H1 (cell line): Measurements from ENCODE around the gene RTKN. TPM values are rescaled to one million over a fixed set of nuclear protein-coding genes. Genes with fewer than 3 reads are reported as not detected.

Experiments
- CTCF ChIA-PET: fragments of 300-600 bp; sonication (Branson Sonifier 250); formaldehyde crosslinking; loops from one replicate; lab custom pipeline; 2021; ENCODE audit not compliant: partially characterized antibody; lab: Charles Lee
- POLR2A ChIA-PET: fragments of 300-600 bp; sonication (Branson Sonifier 250); formaldehyde crosslinking; loops from one replicate; lab custom pipeline; 2021; ENCODE audit warnings: inconsistent platforms; ENCODE audit not compliant: partially characterized antibody; lab: Charles Lee
- DNase-seq, 2 experiments: peaks; one replicate each; pipeline versions ENCODE4 v3.0.0 to v3.0.0-alpha.2; 2010 to 2022; ENCODE audit warnings: low spot score in 2 of 2, low read depth in 1 of 2, mixed read lengths in 1 of 2
- FAIRE-seq: peaks from 2 replicates; lab custom pipeline; 2011; peaks lifted over from hg19 to GRCh38; lab: Jason Lieb, UNC
- H2AFZ ChIP-seq: 2 replicates; pipeline ENCODE4 v1.8.1; 2012; ENCODE audit warnings: low read length, inconsistent platforms
- H2AK5ac ChIP-seq: 2 replicates; pipeline ENCODE4 v1.6.1; 2013; ENCODE audit warnings: low read depth, low read length
- H2BK120ac ChIP-seq: replicated peaks from 2 replicates; pipeline ENCODE3; 2013; ENCODE audit warnings: low read depth, low read length, inconsistent platforms
- H2BK12ac ChIP-seq: 2 replicates; pipeline ENCODE4 v1.6.1; 2013; ENCODE audit warnings: low read depth, low read length
- H2BK15ac ChIP-seq: 2 replicates; pipeline ENCODE4 v1.6.1; 2013; ENCODE audit warnings: low read length
- H2BK20ac ChIP-seq: 2 replicates; pipeline ENCODE4 v1.6.1; 2013; ENCODE audit warnings: low read length
- H2BK5ac ChIP-seq: 2 replicates; pipeline ENCODE4 v1.6.1; 2013; ENCODE audit warnings: low read depth, low read length
- H3K14ac ChIP-seq: 2 replicates; pipeline ENCODE4 v1.6.1; 2013; ENCODE audit warnings: inconsistent platforms; ENCODE audit not compliant: insufficient read length
- H3K18ac ChIP-seq: 2 replicates; pipeline ENCODE4 v1.6.1; 2013; ENCODE audit warnings: low read length; ENCODE audit errors: extremely low read depth
- H3K23ac ChIP-seq: 2 replicates; pipeline ENCODE4 v1.6.1; 2013; ENCODE audit warnings: inconsistent platforms; ENCODE audit not compliant: insufficient read length
- H3K23me2 ChIP-seq: 2 replicates; pipeline ENCODE4 v1.6.1; 2013; ENCODE audit warnings: low read depth, low read length
- H3K27ac ChIP-seq: 2 replicates; pipeline ENCODE4 v1.6.1; 2011; ENCODE audit warnings: low read depth, low read length, inconsistent platforms
- H3K27me3 ChIP-seq, 4 experiments: replicated peaks in 1 of 4; 1 replicate in 1 of 4; 2 replicates in 3 of 4; pipeline versions ENCODE4 v1.6.1 to v1.8.1; 2011 to 2013; ENCODE audit warnings: low read length in 3 of 4, mild to moderate bottlenecking in 3 of 4, inconsistent platforms in 2 of 4, mixed read lengths in 2 of 4, moderate library complexity in 1 of 4; ENCODE audit not compliant: control insufficient read depth in 3 of 4, insufficient read depth in 3 of 4; ENCODE audit errors: extremely low read depth in 1 of 4
- H3K36me3 ChIP-seq, 4 experiments: 2 replicates each; pipeline versions ENCODE4 v1.6.1 to v1.8.1; 2011 to 2013; ENCODE audit warnings: mild to moderate bottlenecking in 4 of 4, low read length in 3 of 4, moderate library complexity in 2 of 4, control low read depth in 1 of 4, inconsistent platforms in 1 of 4; ENCODE audit not compliant: insufficient read depth in 4 of 4, control insufficient read depth in 2 of 4
- H3K4ac ChIP-seq: replicated peaks from 2 replicates; pipeline ENCODE3; 2013; ENCODE audit warnings: low read length, low read depth, mixed read lengths, inconsistent platforms; ENCODE audit not compliant: insufficient read length
- H3K4me1 ChIP-seq, 4 experiments: replicated peaks in 1 of 4; 1 replicate in 1 of 4; 2 replicates in 3 of 4; pipeline versions ENCODE4 v1.6.1 to v1.8.1; 2011 to 2013; ENCODE audit warnings: low read length in 3 of 4, inconsistent platforms in 2 of 4, mixed read lengths in 1 of 4; ENCODE audit not compliant: insufficient read depth in 4 of 4, control insufficient read depth in 3 of 4
- H3K4me2 ChIP-seq, 2 experiments: 2 replicates each; pipeline versions ENCODE4 v1.6.1 to v1.8.1; 2011 to 2013; ENCODE audit warnings: low read depth in 2 of 2, low read length in 2 of 2, control low read depth in 1 of 2, inconsistent platforms in 1 of 2, mild to moderate bottlenecking in 1 of 2; ENCODE audit not compliant: insufficient read depth in 1 of 2
- H3K4me3 ChIP-seq, 4 experiments: fragments of 200-600, 300-600 bp in 1 of 4; sonication (generic), shearing (Covaris generic), sonication (Bioruptor Twin) in 1 of 4; 2 replicates each; pipeline versions ENCODE4 v1.5.1 to v1.8.1; 2011 to 2016; ENCODE audit warnings: low read length in 4 of 4, low read depth in 3 of 4, control low read depth in 2 of 4, inconsistent platforms in 2 of 4, mild to moderate bottlenecking in 2 of 4, mixed read lengths in 1 of 4, moderate library complexity in 1 of 4; ENCODE audit not compliant: insufficient read depth in 2 of 4; ENCODE audit errors: extremely low read depth in 1 of 4
- H3K56ac ChIP-seq: replicated peaks from 2 replicates; pipeline ENCODE3; 2013; ENCODE audit warnings: low read depth, mild to moderate bottlenecking, mixed read lengths, low read length, inconsistent platforms; ENCODE audit not compliant: insufficient read length
- H3K79me1 ChIP-seq: 2 replicates; pipeline ENCODE4 v1.6.1; 2013; ENCODE audit warnings: low read depth, low read length, control low read depth
- H3K79me2 ChIP-seq, 2 experiments: 2 replicates each; pipeline versions ENCODE4 v1.6.1 to v1.8.1; 2012 to 2013; ENCODE audit warnings: low read length in 2 of 2, mild to moderate bottlenecking in 2 of 2, inconsistent platforms in 1 of 2; ENCODE audit not compliant: insufficient read depth in 2 of 2, control insufficient read depth in 1 of 2
- H3K9ac ChIP-seq, 4 experiments: replicated peaks in 1 of 4; 1 replicate in 1 of 4; 2 replicates in 3 of 4; pipeline versions ENCODE4 v1.6.1 to v1.8.1; 2011 to 2013; ENCODE audit warnings: low read depth in 3 of 4, low read length in 3 of 4, control low read depth in 2 of 4, mild to moderate bottlenecking in 2 of 4, moderate library complexity in 2 of 4, inconsistent platforms in 1 of 4; ENCODE audit errors: extremely low read depth in 1 of 4
- H3K9me3 ChIP-seq, 2 experiments: 2 replicates each; pipeline versions ENCODE4 v1.6.1 to v1.8.1; 2012 to 2013; ENCODE audit warnings: mild to moderate bottlenecking in 2 of 2, moderate library complexity in 2 of 2, control low read depth in 1 of 2, inconsistent platforms in 1 of 2, low read depth in 1 of 2, low read length in 1 of 2, mixed read lengths in 1 of 2; ENCODE audit not compliant: insufficient read depth in 2 of 2
- H4K20me1 ChIP-seq, 2 experiments: replicated peaks in 1 of 2; 2 replicates each; pipeline versions ENCODE3 to v1.8.1; 2011 to 2013; ENCODE audit warnings: inconsistent platforms in 2 of 2, low read length in 2 of 2, mild to moderate bottlenecking in 1 of 2; ENCODE audit not compliant: insufficient read depth in 2 of 2, control insufficient read depth in 1 of 2
- H4K5ac ChIP-seq: 2 replicates; pipeline ENCODE4 v1.6.1; 2013; ENCODE audit warnings: low read length, low read depth, mixed read lengths, inconsistent platforms; ENCODE audit not compliant: insufficient read length
- H4K8ac ChIP-seq: 2 replicates; pipeline ENCODE4 v1.8.0; 2013; ENCODE audit warnings: mild to moderate bottlenecking, moderate library complexity, low read length, inconsistent platforms; ENCODE audit not compliant: insufficient read depth; ENCODE audit errors: extremely low read depth
- H4K91ac ChIP-seq: replicated peaks from 2 replicates; pipeline ENCODE3; 2013; ENCODE audit warnings: low read length, mixed read lengths, inconsistent platforms; ENCODE audit not compliant: insufficient read length
- BCL11A ChIP-seq, 2 experiments: IDR thresholded peaks; one replicate each; pipeline ENCODE4 v1.6.1; 2011; ENCODE audit warnings: low read depth in 2 of 2, low read length in 2 of 2, mild to moderate bottlenecking in 2 of 2
- CBX5 ChIP-seq: fragments of 300-800, 300-1000 bp; sonication (generic); IDR thresholded peaks from 2 replicates; pipeline ENCODE4 v1.7.1; 2016; ENCODE audit warnings: antibody characterized with exemption, low read length, low read depth
- SP1 ChIP-seq: IDR thresholded peaks from 2 replicates; pipeline ENCODE4 v1.6.1; 2011; ENCODE audit warnings: low read depth, low read length
- SP2 ChIP-seq: IDR thresholded peaks from 2 replicates; pipeline ENCODE4 v1.6.1; 2012; ENCODE audit warnings: mild to moderate bottlenecking, low read length, inconsistent platforms
- WGBS, 2 experiments: shearing (Covaris generic) in 1 of 2; methylation state at CpG; one replicate each; pipeline versions ENCODE4 v1.1.6 to v1.1.7; 2013 to 2015; ENCODE audit warnings: low lambda C conversion rate in 2 of 2, mixed read lengths in 2 of 2, inconsistent platforms in 1 of 2, low coverage in 1 of 2, missing lambda C conversion rate in 1 of 2; ENCODE audit not compliant: insufficient replicate concordance in 2 of 2, insufficient coverage in 1 of 2, insufficient read length in 1 of 2; ENCODE audit errors: extremely low coverage in 1 of 2, missing lambda C conversion rate in 1 of 2; 5-methylcytosine and 5-hydroxymethylcytosine counted together
- polyA plus RNA-seq, 7 experiments: library from polyadenylated mRNA; depleted of rRNA in 3 of 7; stranded (reverse) in 5 of 7; unstranded in 2 of 7; fragments of >200 nt in 5 of 7; fragments of 200-250 nt in 2 of 7; gene quantifications; 1 replicate in 5 of 7; 2 replicates in 1 of 7; 4 replicates in 1 of 7; pipeline versions ENCODE4 v1.2.1 to v1.2.3, GENCODE V29; 2011 to 2013; ENCODE audit warnings: missing spikeins in 2 of 7, mixed read lengths in 2 of 7
- total RNA-seq: library from RNA; stranded (reverse); fragmentation: NEBNext Ultra II Directional; extraction: Animal tissue kit (Norgen Biotek cat#: 25700); gene quantifications from 2 replicates; pipeline ENCODE4 v1.2.1, GENCODE V29; 2021

Gene RTKN
- total and polyA plus RNA-seq, 2 of the 8 experiments (the other 6 are each of a cell fraction or from before 2014, with no cell fraction given): 40.2 to 54.1 TPM

DNA sequence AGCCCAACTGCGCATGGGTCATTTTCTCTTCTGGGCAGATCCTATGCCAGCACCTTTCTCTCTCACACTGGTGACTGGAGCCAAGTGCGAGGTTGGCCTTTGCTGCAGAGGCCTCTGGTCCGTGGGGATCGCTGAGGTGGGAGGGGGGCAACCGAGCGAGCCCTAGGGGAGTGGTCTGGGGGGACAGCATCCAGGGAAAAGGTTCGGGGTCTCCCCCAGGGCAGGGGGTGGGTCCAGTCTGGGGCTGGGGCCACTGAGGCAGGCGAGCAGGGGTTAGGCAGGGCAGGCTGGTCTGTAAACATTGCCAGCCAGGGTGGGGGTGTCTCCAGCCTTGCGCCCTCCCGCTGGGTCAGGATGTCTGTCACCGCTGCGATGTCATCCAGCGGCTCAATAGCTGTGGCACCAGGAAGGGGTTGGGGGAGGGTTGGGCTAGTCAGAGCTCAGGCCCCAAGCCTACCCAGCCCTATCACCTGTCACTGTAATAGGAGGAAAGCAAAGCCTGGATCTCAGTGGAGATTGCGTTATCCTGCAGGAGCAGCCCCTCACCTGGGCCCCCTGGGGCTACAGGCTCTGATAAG, 15.5 kb downstream of the RTKN start:
- no peak overlapping the region for H3K4me3 ChIP-seq
- no peak overlapping the region for H3K4me2 ChIP-seq
- peaks cover 13 to 62% (median 47%) of the 10 kb centered on the region in 4 experiments; a peak in 7 of 8 replicates for H3K36me3 ChIP-seq
- H2AK5ac ChIP-seq: no peak overlapping the region
- H3K27me3 ChIP-seq: 0 out of 7 replicates have a peak, but pooled peaks cover 0 to 2% (median 0%) of the 10 kb centered on the region in 4 experiments
- no peak for FAIRE-seq
- no peak overlapping the region for H2BK120ac ChIP-seq
- H2BK20ac ChIP-seq: no peak overlapping the region
- H3K79me2 ChIP-seq: no peaks in the 10 kb centered on the region
- POLR2A ChIA-PET: interaction anchor here (2.0 to 5.5 kb wide), 3 partner anchors 10 to 18 kb away, joined by 6 to 42 read pairs (median 27); no protein-coding TSS in a partner anchor
- H3K27ac ChIP-seq: no peak overlapping the region
- no peak overlapping the region for H3K56ac ChIP-seq
- no peak for DNase-seq
- H4K20me1 ChIP-seq: peaks cover 4 to 18% of the 10 kb centered on the region in 2 experiments
- H3K14ac ChIP-seq: no peak overlapping the region
- H2BK12ac ChIP-seq: no peak overlapping the region
- no peaks in the 10 kb centered on the region for H3K9me3 ChIP-seq
- H3K9ac ChIP-seq: no peak overlapping the region
- H3K23ac ChIP-seq: no peak overlapping the region
- WGBS, 2 experiments: 88% methylated on average over 10 of the region's 14 CpGs; no CpG with 5 or more reads in 1 of the 2 experiments
- no peak overlapping the region for H3K4ac ChIP-seq
- H3K23me2 ChIP-seq: peaks cover 8% of the 10 kb centered on the region
- no peak overlapping the region for H2AFZ ChIP-seq
- CTCF ChIA-PET: interaction anchor here (0.9 kb wide), 2 partner anchors 13 to 34 kb away, joined by 3 read pairs; no protein-coding TSS in a partner anchor
- H4K5ac ChIP-seq: no peak overlapping the region
- H3K4me1 ChIP-seq: peaks cover 0 to 5% (median 2%) of the 10 kb centered on the region in 4 experiments; a peak in 3 of 7 replicates
- H2BK5ac ChIP-seq: no peak overlapping the region
- no peak overlapping the region for H4K8ac ChIP-seq
- H4K91ac ChIP-seq: no peak overlapping the region
- no peak for TF ChIP-seq BCL11A (IDR thresholded peaks at IDR 0.05; ENCODE audit: low read depth in 2 of 2, low read length in 2 of 2)
- TF ChIP-seq SP2: no peak
- no peak for TF ChIP-seq CBX5
- TF ChIP-seq SP1: no peak
- no peak overlapping the region for H3K18ac ChIP-seq
- H2BK15ac ChIP-seq: no peak overlapping the region
- peaks cover 4% of the 10 kb centered on the region; the same call in 1 of the 2 replicates for H3K79me1 ChIP-seq
